Thoracic aorta (tissue), 2 donors: Measurements from ENCODE around the gene SLC9A8. TPM values are rescaled to one million over a fixed set of nuclear protein-coding genes. Genes with fewer than 3 reads are reported as not detected.
"Not testable (repeated sequence)": the region's sequence is repeated elsewhere in the genome, so short reads cannot be mapped to it uniquely, and the experiment has no call there.

Experiments
- ATAC-seq: fragments of 150-250 bp; one replicate; pipeline ENCODE4 v1.8.0; 2017; ENCODE audit warnings: low read depth; ENCODE audit not compliant: insufficient number of reproducible peaks, low FRiP score
- DNase-seq: peaks from one replicate; pipeline ENCODE4 v3.0.0-alpha.2; 2020; ENCODE audit warnings: low spot score
- H3K27ac ChIP-seq, 2 donors: fragments of 200-600 bp; sonication (generic); 1 replicate in 1 of 2; 2 replicates in 1 of 2; pipeline ENCODE4 v1.5.1; 2016; ENCODE audit warnings: mild to moderate bottlenecking in 2 of 2, moderate library complexity in 2 of 2
- H3K27me3 ChIP-seq: fragments of 200-600 bp; sonication (generic); replicated peaks from 2 replicates; pipeline ENCODE4 v1.6.0; 2016; ENCODE audit warnings: mild to moderate bottlenecking; ENCODE audit not compliant: insufficient read depth
- H3K36me3 ChIP-seq: fragments of 200-600 bp; sonication (generic); one replicate; pipeline ENCODE4 v1.5.1; 2016
- H3K4me1 ChIP-seq, 2 donors: fragments of 200-600 bp; sonication (generic); 1 replicate in 1 of 2; 2 replicates in 1 of 2; pipeline versions ENCODE4 v1.5.1 to v1.6.0; 2016; ENCODE audit warnings: low read depth in 2 of 2, mild to moderate bottlenecking in 1 of 2; ENCODE audit not compliant: control insufficient read depth in 1 of 2
- H3K4me3 ChIP-seq: fragments of 200-600 bp; sonication (generic); 2 replicates; pipeline ENCODE4 v1.5.1; 2016; ENCODE audit warnings: mild to moderate bottlenecking
- H3K9me3 ChIP-seq: fragments of 200-600 bp; sonication (generic); 2 replicates; pipeline ENCODE4 v1.5.1; 2016
- CTCF ChIP-seq: fragments of 200-600 bp; sonication (generic); IDR thresholded peaks from one replicate; pipeline ENCODE4 v1.5.1; 2019; ENCODE audit warnings: antibody characterized with exemption
- total RNA-seq, 2 donors: library from RNA; depleted of rRNA; stranded (reverse); fragments of >200 nt; gene quantifications; one replicate each; pipeline versions ENCODE4 v1.1.0 to v1.2.3, GENCODE V29; 2016

The SLC9A8 gene
- total RNA-seq, 2 donors from 2014 or later = 9.2 to 14.3 TPM

- Histone ChIP-seq H3K4me3 (no peak overlapping the region), H3K4me1 (peaks cover 14 to 28% of the 10 kb centered on the region in 2 donors), H3K27me3 (no peaks in the 10 kb centered on the region), H3K27ac (peak overlapping the region; percentile 76 to 87), H3K36me3 (peaks cover 9% of the 10 kb centered on the region), H3K9me3 (no peaks in the 10 kb centered on the region)
- ATAC-seq (no peak), DNase-seq (no peak)
- TF ChIP-seq CTCF = no peak
Measured at GRCh38 chr20:49859807-49860206, 47.2 kb downstream of the SLC9A8 start.

- H3K27me3 ChIP-seq, H3K9me3 ChIP-seq, ATAC-seq, DNase-seq, H3K4me3 ChIP-seq, H3K36me3 ChIP-seq: not testable (repeated sequence)
- Histone ChIP-seq H3K27ac (peak overlapping the region; percentile 5 to 6), H3K4me1 (peaks cover 18 to 38% of the 10 kb centered on the region in 2 donors)
Measured at GRCh38 chr20:49861232-49861631, 48.6 kb downstream of the SLC9A8 start.

- DNase-seq = no peak
- ATAC-seq = no peak
- Histone ChIP-seq H3K27me3 (no peaks in the 10 kb centered on the region), H3K27ac (no peak overlapping the region), H3K4me1 (peaks cover 26 to 49% of the 10 kb centered on the region in 2 donors), H3K36me3 (no peaks in the 10 kb centered on the region), H3K4me3 (no peak overlapping the region), H3K9me3 (no peaks in the 10 kb centered on the region)
- TF ChIP-seq CTCF = no peak
Measured at GRCh38 chr20:49862607-49863200, 50.1 kb downstream of the SLC9A8 start.

GRCh38 chr20:49863666-49864065 lies 51.0 kb downstream of the SLC9A8 start:
- Histone ChIP-seq H3K36me3 (no peaks in the 10 kb centered on the region), H3K27me3 (no peaks in the 10 kb centered on the region), H3K4me1 (peaks cover 29 to 49% of the 10 kb centered on the region in 2 donors), H3K27ac (no peak overlapping the region), H3K9me3 (no peaks in the 10 kb centered on the region), H3K4me3 (no peak overlapping the region)
- DNase-seq = no peak
- ATAC-seq = no peak
- TF ChIP-seq CTCF = no peak

GRCh38 chr20:49865559-49865958 lies 52.9 kb downstream of the SLC9A8 start:
- H3K9me3 ChIP-seq = no peaks in the 10 kb centered on the region
- TF ChIP-seq CTCF = no peak
- no peak overlapping the region for H3K4me3 ChIP-seq
- peak overlapping the region; percentile 53 to 87 for H3K27ac ChIP-seq
- no peak for DNase-seq
- no peaks in the 10 kb centered on the region for H3K27me3 ChIP-seq
- H3K36me3 ChIP-seq = no peaks in the 10 kb centered on the region
- peak; percentile 58 for ATAC-seq
- peaks cover 28 to 51% of the 10 kb centered on the region in 2 donors for H3K4me1 ChIP-seq

- ATAC-seq (no peak), DNase-seq (no peak)
Measured at GRCh38 chr20:49866051-49866450, 53.4 kb downstream of the SLC9A8 start.

More at GRCh38 chr20:49866051-49866450, 53.4 kb downstream of the SLC9A8 start:
- Histone ChIP-seq H3K27ac (peak overlapping the region; percentile 53 to 87), H3K27me3 (no peaks in the 10 kb centered on the region), H3K4me3 (no peak overlapping the region), H3K36me3 (no peaks in the 10 kb centered on the region), H3K9me3 (no peaks in the 10 kb centered on the region), H3K4me1 (peaks cover 28 to 51% of the 10 kb centered on the region in 2 donors)
- no peak for TF ChIP-seq CTCF
